ENCODE results near the gene CYP4F2. TPM values are rescaled to one million over a fixed set of nuclear protein-coding genes. Genes with fewer than 3 reads are reported as not detected.

Gene CYP4F2
- total and polyA plus RNA-seq, 9 of the 15 experiments (the other 6 are each of a cell fraction or from before 2014, with no cell fraction given) = 0.10 to 0.56 (median 0.32) TPM; not detected in 2

- no peak for TF ChIP-seq AFF1 (IDR thresholded peaks at IDR 0.05; ENCODE audit: low read depth in 1 of 2, partially characterized antibody in 2 of 2)
- peak; percentile 62; the same call in 1 of the 2 replicates for TF ChIP-seq KAT7 (CRISPR knock-in tag; IDR thresholded peaks at IDR 0.05; ENCODE audit: borderline replicate concordance)
- no peak for TF ChIP-seq TCF7L2 (IDR thresholded peaks at IDR 0.05; ENCODE audit: low read depth, low read length)
- TF ChIP-seq CHD1 (IDR thresholded peaks at IDR 0.05; ENCODE audit: low read length) = peak; percentile 34
- no peak for TF ChIP-seq BDP1 (IDR thresholded peaks at IDR 0.05; ENCODE audit: insufficient read depth, insufficient read length)
- 0 out of 2 replicates have a peak, but pooled peaks have one; percentile 19 for TF ChIP-seq POLR2G (IDR thresholded peaks at IDR 0.05; ENCODE audit: low read depth, low read length)
These were observed 68.6 kb downstream of the CYP4F2 start (continued) for GRCh38 chr19:15829306-15829698.

Measured in K562 (cell line).